Measurements from ENCODE around the gene NAV3.

Gene NAV3

GRCh38 chr12:78261901-78262300 lies 431.2 kb downstream of the NAV3 start:
- no peak for DNase-seq (ENCODE audit: low spot score)
